Neural cell (in vitro differentiated cells): ENCODE results near the gene ACTL8. TPM values are rescaled to one million over a fixed set of nuclear protein-coding genes. Genes with fewer than 3 reads are reported as not detected.

Experiments used
- H2AFZ ChIP-seq: fragments of 200-600, 300-800 bp; sonication (generic), shearing (Covaris generic); 2 replicates; pipeline ENCODE4 v1.6.0; 2014; ENCODE audit warnings: low read depth, mild to moderate bottlenecking, antibody characterized with exemption, low read length, moderate library complexity
- H3F3A ChIP-seq: fragments of 200-600 bp; shearing (Covaris generic); 2 replicates; pipeline ENCODE4 v1.6.1; 2016; ENCODE audit warnings: mild to moderate bottlenecking, moderate library complexity, mixed read lengths, antibody characterized with exemption, low read length; ENCODE audit not compliant: insufficient read depth, poor library complexity, severe bottlenecking
- H3K27ac ChIP-seq: fragments of 200-600, 300-800 bp; sonication (generic), shearing (Covaris generic); 2 replicates; pipeline ENCODE4 v1.5.1; 2014; ENCODE audit warnings: mild to moderate bottlenecking, low read length, moderate library complexity
- H3K27me3 ChIP-seq: fragments of 300-800, 200-600 bp; sonication (generic), shearing (Covaris generic); 2 replicates; pipeline ENCODE4 v1.6.0; 2014; ENCODE audit warnings: mild to moderate bottlenecking, low read depth, low read length, moderate library complexity; ENCODE audit not compliant: insufficient read depth
- H3K36me3 ChIP-seq: fragments of 300-800, 200-600 bp; sonication (generic), shearing (Covaris generic); 2 replicates; pipeline ENCODE4 v1.5.1; 2014; ENCODE audit warnings: mild to moderate bottlenecking, antibody characterized with exemption, low read length, moderate library complexity; ENCODE audit not compliant: insufficient read depth
- H3K4me2 ChIP-seq: fragments of 300-800, 200-600 bp; sonication (generic), shearing (Covaris generic); 2 replicates; pipeline ENCODE4 v1.6.0; 2014; ENCODE audit warnings: mild to moderate bottlenecking, low read length
- H3K4me3 ChIP-seq: fragments of 300-800, 200-600 bp; sonication (generic), shearing (Covaris generic); 2 replicates; pipeline ENCODE4 v1.5.1; 2014; ENCODE audit warnings: mild to moderate bottlenecking, low read length, moderate library complexity
- H3K79me2 ChIP-seq: fragments of 200-600 bp; shearing (Covaris generic); replicated peaks from 2 replicates; pipeline ENCODE4 v1.6.0; 2014; ENCODE audit warnings: mild to moderate bottlenecking, low read length, moderate library complexity; ENCODE audit not compliant: insufficient read depth
- H3K9ac ChIP-seq: fragments of 300-800, 200-600 bp; sonication (generic), shearing (Covaris generic); 2 replicates; pipeline ENCODE4 v1.6.1; 2016; ENCODE audit warnings: mild to moderate bottlenecking, low read length, mixed read lengths
- H3K9me2 ChIP-seq: fragments of 200-600 bp; shearing (Covaris generic); 2 replicates; pipeline ENCODE4 v1.6.1; 2016; ENCODE audit warnings: mild to moderate bottlenecking, low read length, mixed read lengths; ENCODE audit not compliant: insufficient read depth
- H3K9me3 ChIP-seq: fragments of 200-600, 300-800 bp; sonication (generic), shearing (Covaris generic); 2 replicates; pipeline ENCODE4 v1.6.1; 2016; ENCODE audit warnings: mild to moderate bottlenecking, mixed run types, low read length, moderate library complexity, mixed read lengths
- H4K20me1 ChIP-seq: fragments of 200-600 bp; shearing (Covaris generic); 2 replicates; pipeline ENCODE4 v1.6.1; 2016; ENCODE audit warnings: mild to moderate bottlenecking, mixed run types; ENCODE audit not compliant: insufficient read depth
- CTCF ChIP-seq: fragments of 450-650 bp; IDR thresholded peaks from 2 replicates; pipeline ENCODE4 v1.5.1; 2014; ENCODE audit warnings: antibody characterized with exemption, mild to moderate bottlenecking, moderate library complexity; ENCODE audit not compliant: poor library complexity, severe bottlenecking
- EP300 ChIP-seq: fragments of 450-650 bp; conservative IDR thresholded peaks from 2 replicates; pipeline ENCODE4 v1.6.1; 2014; ENCODE audit warnings: antibody characterized with exemption, mild to moderate bottlenecking, moderate library complexity; ENCODE audit not compliant: poor library complexity, severe bottlenecking
- EZH2 ChIP-seq: fragments of 200-600, 300-800 bp; shearing (Covaris generic), sonication (generic); IDR thresholded peaks from 2 replicates; pipeline ENCODE4 v1.6.1; 2014; ENCODE audit warnings: antibody characterized with exemption, low read length, borderline replicate concordance, mild to moderate bottlenecking; ENCODE audit not compliant: insufficient read depth, poor library complexity, severe bottlenecking
- MXI1 ChIP-seq: fragments of 450-650 bp; conservative IDR thresholded peaks from 2 replicates; pipeline ENCODE4 v1.6.1; 2014; ENCODE audit warnings: antibody characterized with exemption, mild to moderate bottlenecking; ENCODE audit not compliant: poor library complexity, severe bottlenecking
- POLR2AphosphoS5 ChIP-seq: IDR thresholded peaks from 2 replicates; pipeline ENCODE4 v1.6.1; 2012
- RAD21 ChIP-seq: fragments of 450-650 bp; conservative IDR thresholded peaks from 2 replicates; pipeline ENCODE4 v1.6.1; 2014; ENCODE audit warnings: antibody characterized with exemption, mild to moderate bottlenecking, moderate library complexity
- REST ChIP-seq: IDR thresholded peaks from 2 replicates; pipeline ENCODE4 v1.6.1; 2012; ENCODE audit warnings: borderline replicate concordance
- SMC3 ChIP-seq: fragments of 450-650 bp; conservative IDR thresholded peaks from 2 replicates; pipeline ENCODE4 v1.6.1; 2014; ENCODE audit warnings: antibody characterized with exemption, mild to moderate bottlenecking, moderate library complexity; ENCODE audit not compliant: poor library complexity
- TAF1 ChIP-seq: IDR thresholded peaks from 2 replicates; pipeline ENCODE4 v1.6.1; 2012; ENCODE audit warnings: low read depth
- polyA plus RNA-seq: library from polyadenylated mRNA; depleted of rRNA; stranded (reverse); fragments of >200 nt; gene quantifications from 2 replicates; pipeline ENCODE4 v1.2.3, GENCODE V29; 2014

Gene ACTL8
- polyA plus RNA-seq, 1 donor from 2014 or later: not detected

GRCh38 chr1:17839641-17840196 is 84.6 kb downstream of the ACTL8 start:
- no peak overlapping the region for H3K4me3 ChIP-seq
- no peaks in the 10 kb centered on the region for H3K79me2 ChIP-seq
- no peaks in the 10 kb centered on the region for H3K36me3 ChIP-seq
- H3K4me2 ChIP-seq: no peak overlapping the region
- no peaks in the 10 kb centered on the region for H3K9me3 ChIP-seq
- H3K27me3 ChIP-seq: no peaks in the 10 kb centered on the region
- no peak overlapping the region for H3K27ac ChIP-seq
- TF ChIP-seq EP300 (no peak), CTCF (no peak), POLR2AphosphoS5 (no peak), REST (no peak), EZH2 (no peak), TAF1 (no peak), SMC3 (no peak), RAD21 (no peak), MXI1 (no peak)
- H4K20me1 ChIP-seq: no peaks in the 10 kb centered on the region
- H3K9ac ChIP-seq: no peak overlapping the region
- no peaks in the 10 kb centered on the region for H3F3A ChIP-seq
- H3K9me2 ChIP-seq: no peaks in the 10 kb centered on the region
- H2AFZ ChIP-seq: no peak overlapping the region

- H3K9me2 ChIP-seq: no peaks in the 10 kb centered on the region
- no peaks in the 10 kb centered on the region for H3K27me3 ChIP-seq
- no peaks in the 10 kb centered on the region for H4K20me1 ChIP-seq
- H3F3A ChIP-seq: no peaks in the 10 kb centered on the region
- H3K27ac ChIP-seq: no peak overlapping the region
- H2AFZ ChIP-seq: no peak overlapping the region
- H3K4me2 ChIP-seq: no peak overlapping the region
- H3K9ac ChIP-seq: no peak overlapping the region
- H3K9me3 ChIP-seq: no peaks in the 10 kb centered on the region
- H3K79me2 ChIP-seq: no peaks in the 10 kb centered on the region
- no peak overlapping the region for H3K4me3 ChIP-seq
- H3K36me3 ChIP-seq: no peaks in the 10 kb centered on the region
- TF ChIP-seq EZH2: no peak
- TF ChIP-seq REST: no peak
- no peak for TF ChIP-seq TAF1
- TF ChIP-seq SMC3: no peak
- no peak for TF ChIP-seq MXI1
- no peak for TF ChIP-seq RAD21
- no peak for TF ChIP-seq EP300
- no peak for TF ChIP-seq CTCF
- TF ChIP-seq POLR2AphosphoS5: no peak
Measured at GRCh38 chr1:17841944-17842343, 86.8 kb downstream of the ACTL8 start.
